ENCODE measurements around the gene NPRL2. TPM values are rescaled to one million over a fixed set of nuclear protein-coding genes. Genes with fewer than 3 reads are reported as not detected.

Gene NPRL2
- total RNA-seq, 2 experiments from 2014 or later, result 59.8 to 60.3 TPM

DNA sequence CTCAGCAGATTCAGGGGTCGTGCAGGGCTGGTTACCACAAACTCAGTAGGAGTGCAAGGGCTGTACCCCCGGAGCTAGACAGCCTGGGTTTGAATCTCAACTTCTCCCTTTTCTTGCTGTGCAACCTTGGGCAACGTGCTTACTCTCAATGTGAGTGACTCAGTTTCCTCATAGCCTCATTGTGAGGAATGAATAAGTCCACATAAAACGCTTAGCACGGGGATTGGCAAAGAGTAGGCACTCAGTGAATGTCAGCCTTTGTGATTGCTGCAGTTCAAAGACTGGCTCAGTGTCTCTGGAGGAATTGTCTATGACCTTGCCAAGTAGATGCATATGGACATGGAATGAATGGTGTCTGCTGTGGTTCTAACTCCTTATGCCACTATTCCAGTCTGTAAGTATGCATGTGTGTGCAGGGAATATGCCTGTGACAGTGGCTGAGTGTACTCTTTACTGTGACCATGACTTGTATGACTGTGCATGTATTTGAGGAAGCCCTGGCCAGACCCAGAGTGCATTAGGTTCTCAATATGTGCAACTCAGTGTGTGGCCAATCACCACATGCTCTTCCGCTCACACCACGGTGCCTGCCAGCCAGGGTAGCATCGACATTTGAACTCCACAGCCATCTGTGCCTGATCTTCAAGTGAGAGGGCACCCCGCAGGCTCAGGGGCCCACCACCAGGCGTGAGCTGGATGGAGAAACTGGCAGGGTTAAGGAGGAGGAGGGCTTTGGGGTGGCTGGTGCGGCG is 50.5 kb downstream of the NPRL2 start:
- Mint-ChIP-seq H3K4me1 (ENCODE audit: low read depth) (peaks cover 32% of the 10 kb centered on the region), H3K27me3 (ENCODE audit: low read depth) (no peaks in the 10 kb centered on the region), H3K9me3 (ENCODE audit: insufficient read depth) (no peaks in the 10 kb centered on the region), H3K27ac (peak overlapping the region; percentile 99), H3K4me3 (peak overlapping the region; percentile 97), H3K36me3 (ENCODE audit: low read depth) (peaks cover 2% of the 10 kb centered on the region)
- DNase-seq (no peak), ATAC-seq (no peak)
- POLR2A ChIA-PET, result interaction anchor here (0.7 to 3.5 kb wide), 12 partner anchors 12 to 306 kb away, joined by 3 to 27 read pairs (median 4); partner anchors contain the start of genes GNAI2 and RASSF1
- CTCF ChIA-PET, result interaction anchor here (0.9 to 10.1 kb wide), 11 partner anchors 13 to 242 kb away, joined by 3 to 113 read pairs (median 6); partner anchors contain the start of genes HYAL2 and RASSF1

DNA sequence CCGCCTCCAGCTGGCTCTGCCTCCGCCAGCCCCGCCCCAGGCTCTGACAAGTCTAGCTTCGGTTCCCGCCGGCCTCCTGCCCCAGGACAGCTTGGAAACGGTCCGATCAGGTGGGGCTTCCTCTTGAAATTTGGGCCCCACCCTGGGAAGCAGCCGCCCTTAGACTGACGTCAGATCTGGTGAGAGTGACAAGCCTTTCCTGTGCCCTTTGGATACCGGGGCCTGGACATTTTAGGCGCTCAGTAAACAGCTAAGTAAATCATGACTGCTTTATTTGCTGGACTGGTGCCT is 51.0 kb downstream of the NPRL2 start:
- ATAC-seq (no peak), DNase-seq (no peak)
- Mint-ChIP-seq H3K9me3 (ENCODE audit: insufficient read depth) (no peaks in the 10 kb centered on the region), H3K27me3 (ENCODE audit: low read depth) (no peaks in the 10 kb centered on the region), H3K27ac (peak overlapping the region; percentile 99), H3K4me3 (peak overlapping the region; percentile 97), H3K4me1 (ENCODE audit: low read depth) (peaks cover 32% of the 10 kb centered on the region), H3K36me3 (ENCODE audit: low read depth) (peaks cover 2% of the 10 kb centered on the region)
- ChIA-PET POLR2A (interaction anchor here (0.7 to 3.5 kb wide), 13 partner anchors 11 to 307 kb away, joined by 3 to 27 read pairs (median 4); partner anchors contain the start of genes CYB561D2, GNAI2, NPRL2 and RASSF1), CTCF (interaction anchor here (0.9 to 10.1 kb wide), 12 partner anchors 14 to 243 kb away, joined by 3 to 113 read pairs (median 6); partner anchors contain the start of genes HYAL2 and RASSF1)

DNA sequence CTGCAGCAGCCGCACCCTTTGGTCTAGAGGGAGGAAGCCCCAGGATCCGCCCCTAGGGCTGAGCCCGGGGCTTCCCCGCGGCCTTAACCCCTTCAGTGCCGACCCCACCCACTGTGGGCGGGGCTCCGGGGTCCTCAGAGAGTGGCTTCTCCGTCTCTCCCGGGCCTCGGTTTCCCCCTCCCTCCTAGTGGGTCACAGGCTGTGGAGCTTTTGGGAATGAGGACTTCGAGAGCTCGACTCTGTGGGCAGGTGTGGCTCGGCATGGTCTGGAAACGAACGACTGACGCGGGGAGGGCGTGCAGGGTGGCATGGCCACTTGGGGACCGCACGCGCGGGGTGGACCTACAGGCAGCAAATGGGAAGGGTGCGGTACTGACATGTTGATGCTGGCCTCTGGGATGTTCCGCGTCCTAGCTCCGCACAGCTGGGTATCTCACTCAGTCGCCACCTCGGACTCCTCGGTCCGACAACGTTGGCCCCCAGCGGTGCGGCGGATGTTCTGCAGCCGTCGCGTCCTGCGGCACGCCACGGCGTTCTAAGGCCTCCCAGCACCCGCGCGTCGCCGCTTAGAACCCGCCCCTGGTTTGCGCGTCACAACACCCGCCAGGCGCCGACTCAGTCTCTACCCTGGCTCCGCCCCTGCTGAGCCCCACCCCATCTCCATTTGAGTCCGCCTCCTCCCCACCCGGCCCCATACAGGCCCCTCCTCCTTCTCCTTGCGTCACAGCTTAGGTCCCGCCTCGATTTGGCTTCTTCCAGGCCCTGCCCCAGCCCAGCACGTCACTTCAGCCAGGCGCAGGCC is 51.5 kb downstream of the NPRL2 start, which contains the start of the genes HYAL3 and NAA80:
HYAL3 (minus strand) TSS at position 570 of the 802 bp plus-strand sequence. CDS start 3,803 bp downstream, outside the sequence.
NAA80 (minus strand) TSS at position 570 of the 802 bp plus-strand sequence. CDS start 1,942 bp downstream, outside the sequence.
- peak; percentile 87 for ATAC-seq
- peak; percentile 100 for DNase-seq
- no peaks in the 10 kb centered on the region for H3K27me3 Mint-ChIP-seq (ENCODE audit: low read depth)
- CTCF ChIA-PET, result interaction anchor here (0.9 to 10.1 kb wide), 13 partner anchors 14 to 243 kb away, joined by 3 to 113 read pairs (median 6); partner anchors contain the start of genes HYAL2, RASSF1 and TUSC2
- peak within 1 kb of the TSS; percentile 97 for H3K4me3 Mint-ChIP-seq
- peak within 1 kb of the TSS; percentile 99 for H3K27ac Mint-ChIP-seq
- POLR2A ChIA-PET, result interaction anchor here (0.7 to 3.5 kb wide), 15 partner anchors 11 to 359 kb away, joined by 3 to 27 read pairs (median 4); partner anchors contain the start of genes CYB561D2, GNAI2, NPRL2 and RASSF1
- peaks cover 32% of the 10 kb centered on the region for H3K4me1 Mint-ChIP-seq (ENCODE audit: low read depth)
- no peaks in the 10 kb centered on the region for H3K9me3 Mint-ChIP-seq (ENCODE audit: insufficient read depth)
- H3K36me3 Mint-ChIP-seq (ENCODE audit: low read depth), result peaks cover 2% of the 10 kb centered on the region

DNA sequence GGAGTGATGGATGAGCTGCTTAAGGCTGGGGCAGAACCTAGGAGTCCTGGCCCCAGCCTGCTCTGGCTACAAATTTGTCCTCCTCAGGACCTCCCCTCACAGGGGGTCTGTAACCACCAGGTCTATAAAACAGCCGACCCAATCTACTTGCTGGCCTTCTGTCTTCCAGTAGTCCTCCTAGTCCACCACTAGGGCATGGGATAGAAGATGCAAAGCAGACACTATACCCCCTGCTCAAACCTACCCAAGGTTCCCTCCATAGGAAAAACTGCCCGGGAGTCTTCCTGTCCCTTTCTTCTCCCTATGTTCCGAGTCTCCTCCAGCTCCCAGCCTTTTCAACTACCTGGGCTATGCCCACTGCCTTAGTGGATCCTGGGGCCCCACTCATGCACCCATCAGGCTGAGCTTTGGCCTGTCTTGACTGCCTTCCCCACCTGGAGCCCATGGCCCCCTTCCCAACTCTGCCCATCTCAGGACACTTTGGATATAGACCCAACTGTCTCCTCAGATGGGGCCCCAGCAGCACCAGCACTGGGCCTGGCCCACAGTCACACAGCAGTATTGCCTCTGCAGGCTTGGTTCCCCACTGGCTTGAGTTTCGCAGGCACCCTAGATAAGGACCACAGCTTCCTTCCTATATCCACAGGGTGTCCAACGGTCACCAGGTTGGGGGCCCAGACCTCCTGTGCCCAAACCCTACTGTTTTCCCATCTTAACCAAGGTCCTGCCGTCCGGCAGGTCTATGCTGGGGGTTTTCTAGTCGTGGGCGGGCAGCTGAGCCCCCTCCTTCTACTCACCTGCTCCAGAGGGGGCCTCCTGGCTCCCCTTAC is 52.5 kb downstream of the NPRL2 start:
- Mint-ChIP-seq H3K36me3 (ENCODE audit: low read depth) (peaks cover 2% of the 10 kb centered on the region), H3K4me3 (peak overlapping the region; percentile 97), H3K27me3 (ENCODE audit: low read depth) (no peaks in the 10 kb centered on the region), H3K9me3 (ENCODE audit: insufficient read depth) (no peaks in the 10 kb centered on the region), H3K4me1 (ENCODE audit: low read depth) (peaks cover 34% of the 10 kb centered on the region), H3K27ac (peak overlapping the region; percentile 99)
- no peak for ATAC-seq
- POLR2A ChIA-PET, result interaction anchor here (0.5 to 3.5 kb wide), 11 partner anchors 10 to 358 kb away, joined by 3 to 27 read pairs (median 4); partner anchors contain the start of genes CYB561D2, NPRL2, RASSF1 and RBM6
- CTCF ChIA-PET, result interaction anchor here (0.7 to 10.1 kb wide), 12 partner anchors 23 to 71 kb away, joined by 3 to 113 read pairs (median 6); partner anchors contain the start of genes CYB561D2, HYAL2, NPRL2 and RASSF1
- DNase-seq, result no peak

DNA sequence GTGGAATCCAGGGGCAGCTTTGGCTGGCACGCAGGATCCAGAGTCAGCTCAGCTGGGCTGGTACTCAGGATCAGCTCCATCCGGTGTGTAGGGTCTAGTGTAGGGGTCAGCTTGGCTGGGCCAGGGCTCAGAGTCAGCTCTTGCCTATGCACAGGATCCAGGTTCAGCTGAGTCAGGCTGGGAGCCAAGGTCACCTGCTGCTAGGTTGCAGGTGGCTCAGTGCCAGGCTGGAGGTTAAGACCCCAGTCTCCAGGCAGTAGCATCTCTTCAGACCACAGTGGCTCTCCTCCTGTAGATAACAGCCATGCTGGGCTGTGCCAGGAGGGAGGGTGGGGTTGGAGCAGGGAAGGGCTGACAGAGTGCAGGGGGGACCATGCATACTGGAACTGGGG is 53.2 kb downstream of the NPRL2 start:
- Mint-ChIP-seq H3K4me3 (peak overlapping the region; percentile 97), H3K27me3 (ENCODE audit: low read depth) (no peaks in the 10 kb centered on the region), H3K4me1 (ENCODE audit: low read depth) (peaks cover 41% of the 10 kb centered on the region), H3K9me3 (ENCODE audit: insufficient read depth) (no peaks in the 10 kb centered on the region), H3K36me3 (ENCODE audit: low read depth) (peaks cover 2% of the 10 kb centered on the region), H3K27ac (peak overlapping the region; percentile 99)
- ChIA-PET CTCF (interaction anchor here (1.2 to 1.4 kb wide), 2 partner anchors 23 to 25 kb away, joined by 3 read pairs; no protein-coding TSS in a partner anchor), POLR2A (interaction anchor here (0.5 to 3.5 kb wide), 2 partner anchors 18 to 40 kb away, joined by 4 to 27 read pairs; no protein-coding TSS in a partner anchor)
- DNase-seq, result no peak
- ATAC-seq, result no peak

Other genes starting within 250 kb of the NPRL2 start
- not detected for gene SEMA3F, start 195.5 kb downstream of the NPRL2 start, total RNA-seq
- gene GNAT1, start 159.2 kb downstream of the NPRL2 start, total RNA-seq, result not detected
- gene SLC38A3, start 145.5 kb downstream of the NPRL2 start, total RNA-seq, result not detected
- gene GNAI2, start 114.6 kb downstream of the NPRL2 start, total RNA-seq, result 100 to 1,000 TPM; 515 to 531 TPM
- gene SEMA3B, start 81.6 kb downstream of the NPRL2 start, total RNA-seq, result under 1 TPM; 0.52 to 0.84 TPM
- not detected for gene LSMEM2, start 71.7 kb downstream of the NPRL2 start, total RNA-seq
- 10 to 100 TPM; 81.3 to 85.1 TPM for gene IFRD2, start 58.3 kb downstream of the NPRL2 start, total RNA-seq
- gene HYAL3, start 51.4 kb downstream of the NPRL2 start, total RNA-seq, result 10 to 100 TPM in 1 of 2 experiments, 1 to 10 TPM in 1; 9.7 to 12.7 TPM
- gene NAA80, start 51.4 kb downstream of the NPRL2 start, total RNA-seq, result 10 to 100 TPM; 26.8 to 28.5 TPM
- under 1 TPM in 1 of 2 experiments, not detected in 1; 0.16 TPM for gene HYAL1, start 47.2 kb downstream of the NPRL2 start, total RNA-seq
- 1 to 10 TPM; 6.5 to 6.8 TPM for gene HYAL2, start 28.0 kb downstream of the NPRL2 start, total RNA-seq
- gene TUSC2, start 22.6 kb downstream of the NPRL2 start, total RNA-seq, result 10 to 100 TPM; 18.5 to 20.8 TPM
- 100 to 1,000 TPM; 172 to 174 TPM for gene RASSF1, start 9.9 kb downstream of the NPRL2 start, total RNA-seq
- gene ZMYND10, start 5.0 kb downstream of the NPRL2 start, total RNA-seq, result 1 to 10 TPM; 5.0 to 5.1 TPM
- gene CYB561D2, start 87 bp upstream of the NPRL2 start, total RNA-seq, result 10 to 100 TPM; 42.5 to 43.6 TPM
- 10 to 100 TPM; 18.0 to 18.9 TPM for gene TMEM115, start 8.7 kb upstream of the NPRL2 start, total RNA-seq
- under 1 TPM; 0.78 to 0.95 TPM for gene CACNA2D2, start 152.9 kb upstream of the NPRL2 start, total RNA-seq
- gene C3orf18, start 217.0 kb upstream of the NPRL2 start, total RNA-seq, result 10 to 100 TPM; 58.5 to 61.6 TPM
- gene HEMK1, start 218.7 kb upstream of the NPRL2 start, total RNA-seq, result 10 to 100 TPM; 83.3 to 86.0 TPM